Astrocyte of the cerebellum (primary cell): ENCODE results near the gene SMYD3.
"Not testable (repeated sequence)": the region's sequence is repeated elsewhere in the genome, so short reads cannot be mapped to it uniquely, and the experiment has no call there.

Experiments
- DNase-seq: peaks from one replicate; pipeline ENCODE4 v3.0.0-alpha.2; 2011; ENCODE audit warnings: low read depth
- H3K4me3 ChIP-seq: 2 replicates; pipeline ENCODE4 v1.5.1; 2011; ENCODE audit warnings: mild to moderate bottlenecking, low read depth, low read length, moderate library complexity
- CTCF ChIP-seq: IDR thresholded peaks from 2 replicates; pipeline ENCODE4 v1.5.1; 2012; ENCODE audit warnings: low read length, low read depth, moderate library complexity, mild to moderate bottlenecking; ENCODE audit errors: missing control alignments
- in situ Hi-C: cut with HindIII; loops from 2 replicates; pipeline ENCODE4 v1.10.0; 2017; ENCODE audit warnings: low sequenced_read_pairs

Gene SMYD3

DNA sequence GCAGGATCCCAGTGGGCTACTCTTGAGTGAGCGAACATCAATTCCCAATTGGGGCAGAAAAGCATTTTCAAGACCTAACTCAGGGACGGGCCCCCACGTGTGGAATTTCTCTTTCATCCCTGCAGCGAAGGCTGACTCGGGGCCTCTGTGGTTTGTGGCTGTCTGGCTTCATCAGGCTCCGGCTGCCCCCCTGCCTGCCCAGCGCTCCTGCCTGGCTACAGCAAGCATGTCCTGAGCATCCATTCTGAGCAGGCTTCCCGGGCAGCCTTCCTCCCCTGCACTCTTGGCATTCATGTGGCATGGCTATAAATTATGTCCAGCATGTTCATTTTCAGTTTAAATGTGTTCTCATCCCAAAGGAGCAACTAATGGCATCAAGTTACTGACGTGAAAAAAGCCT, 764.2 kb downstream of the SMYD3 start:
- no peak overlapping the region for H3K4me3 ChIP-seq
- in situ Hi-C loops: no loop called here
- no peak for TF ChIP-seq CTCF
- peak; percentile 82 for DNase-seq

GRCh38 chr1:245740336-245740735, 766.7 kb downstream of the SMYD3 start:
- DNase-seq, H3K4me3 ChIP-seq, in situ Hi-C loops: not testable (repeated sequence)

- in situ Hi-C loops: no loop called here
- DNase-seq: no peak
- TF ChIP-seq CTCF: no peak
- H3K4me3 ChIP-seq: no peak overlapping the region
Observed at GRCh38 chr1:245730801-245731200, 776.3 kb downstream of the SMYD3 start.

GRCh38 chr1:245728035-245728434, 779.0 kb downstream of the SMYD3 start:
- H3K4me3 ChIP-seq, DNase-seq, in situ Hi-C loops: not testable (repeated sequence)

DNA sequence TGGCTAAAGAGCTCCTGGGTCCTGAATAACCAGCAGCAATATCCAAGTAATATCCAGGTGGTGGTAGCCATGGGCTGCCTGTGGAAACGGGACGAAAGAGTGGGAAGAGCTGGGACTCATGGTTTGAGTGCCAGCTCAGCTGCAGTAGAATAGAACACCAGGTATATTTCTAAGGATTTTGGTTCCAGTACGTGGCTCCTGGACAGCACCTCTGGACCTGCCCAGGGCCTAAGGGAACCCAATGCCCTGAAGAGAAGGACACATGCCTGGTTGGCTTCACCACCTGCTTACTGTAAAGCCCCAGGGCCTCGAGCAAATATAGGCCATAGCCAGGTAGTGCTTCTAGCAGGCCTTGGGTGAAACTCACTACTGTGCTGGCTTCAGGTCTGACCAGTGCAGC, 785.6 kb downstream of the SMYD3 start:
- in situ Hi-C loops: no loop called here
- DNase-seq: no peak
- TF ChIP-seq CTCF: no peak
- H3K4me3 ChIP-seq: no peak overlapping the region

DNA sequence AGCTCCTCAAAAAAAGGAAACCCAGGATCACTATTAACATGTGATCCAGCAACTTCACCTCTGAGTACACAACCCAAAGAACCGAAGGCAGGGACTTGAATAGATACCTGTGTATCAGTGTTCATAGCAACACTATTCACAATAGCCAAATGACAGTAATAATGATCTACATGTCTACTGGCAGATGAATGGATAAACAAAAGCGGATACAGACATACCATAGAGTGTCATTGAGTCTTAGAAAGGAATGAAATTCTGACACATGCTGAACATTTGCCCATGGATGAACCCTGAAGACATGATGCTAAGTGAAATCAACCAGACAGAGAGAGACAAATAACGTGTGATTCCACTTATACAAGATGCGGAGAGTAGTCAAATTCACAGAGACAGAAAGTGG, 788.1 kb downstream of the SMYD3 start:
- in situ Hi-C loops: no loop called here
- TF ChIP-seq CTCF: no peak
- no peak for DNase-seq
- no peak overlapping the region for H3K4me3 ChIP-seq

- TF ChIP-seq CTCF: no peak
- no peak overlapping the region for H3K4me3 ChIP-seq
- in situ Hi-C loops: no loop called here
- DNase-seq: no peak
Observed at GRCh38 chr1:245718123-245718522, 789.0 kb downstream of the SMYD3 start.

DNA sequence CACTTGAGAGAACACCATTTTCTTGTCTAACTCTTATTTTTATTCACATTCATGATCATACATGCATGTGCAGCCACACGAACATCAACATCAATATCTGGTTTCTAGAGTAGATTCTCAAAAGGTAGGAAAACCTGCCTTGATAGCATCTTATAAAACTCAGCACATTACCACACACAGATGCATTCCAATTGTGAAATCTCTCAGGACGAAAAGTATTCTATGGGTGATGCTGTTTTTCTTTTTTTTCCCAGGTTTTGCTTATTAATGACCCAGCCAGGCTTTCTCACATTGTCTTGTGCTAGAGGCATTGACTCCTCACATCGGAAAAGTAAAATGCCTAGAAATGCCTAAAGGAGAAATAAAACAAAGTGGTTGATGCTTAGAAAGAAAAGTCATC, 789.5 kb downstream of the SMYD3 start:
- H3K4me3 ChIP-seq: no peak overlapping the region
- in situ Hi-C loops: no loop called here
- no peak for DNase-seq

More for the DNA sequence above, 789.5 kb downstream of the SMYD3 start:
- TF ChIP-seq CTCF: no peak
